HG03135 (cell line): ENCODE data around the gene DYNLT1.
A peak's percentile ranks its signal among the peaks of the same experiment; 100 is the strongest.
"Not testable (repeated sequence)": the region's sequence is repeated elsewhere in the genome, so short reads cannot be mapped to it uniquely, and the experiment has no call there.

Experiments used
- ATAC-seq: cut with Tn5 transposase; IDR thresholded peaks from one replicate; pipeline ENCODE4 v1.9.1; 2021; ENCODE audit warnings: mild to moderate bottlenecking, moderate library complexity; ENCODE audit not compliant: unreplicated experiment

DYNLT1 gene

DNA sequence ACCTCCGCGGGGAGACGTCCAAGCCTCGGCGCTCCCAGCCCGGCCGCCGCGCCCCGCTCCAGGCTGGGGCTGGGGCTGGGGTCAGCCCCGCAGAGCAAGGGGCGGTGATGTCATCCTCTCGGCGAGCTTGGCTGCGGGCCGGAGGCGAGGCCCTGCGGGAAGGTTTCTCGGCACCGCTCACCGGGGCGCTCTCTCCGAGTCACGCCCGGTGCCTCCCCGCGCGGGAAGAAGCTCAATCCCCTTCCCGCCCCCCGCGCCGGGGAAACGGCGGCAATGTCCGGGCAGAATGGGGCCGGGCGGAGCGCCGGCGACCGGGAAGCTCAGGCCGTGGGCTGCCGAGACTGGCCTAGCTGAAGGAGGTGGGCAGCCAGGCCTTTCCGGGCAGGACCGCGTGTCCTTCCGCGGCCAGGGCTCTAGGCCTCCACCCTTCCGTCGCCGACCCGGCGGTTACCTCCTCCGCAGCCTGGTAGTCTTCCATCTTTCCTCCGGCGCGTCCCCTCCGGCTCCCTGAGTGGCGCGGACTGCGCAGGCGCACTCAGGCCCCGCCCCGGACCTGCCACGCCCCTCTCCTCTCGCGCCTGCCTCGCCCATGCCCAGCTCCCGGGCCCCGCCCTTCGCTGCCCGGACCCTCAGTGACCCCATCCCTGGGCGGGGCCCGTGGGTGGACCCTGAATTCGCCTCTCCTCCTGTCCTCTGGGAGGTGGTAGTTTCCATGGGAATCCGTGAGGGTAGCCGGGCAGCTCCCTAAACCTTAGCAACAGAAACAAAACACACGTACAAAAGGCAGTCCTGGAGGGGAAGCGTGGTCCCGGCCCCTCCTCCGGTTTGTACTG, at the start of gene DYNLT1:
DYNLT1 (minus strand) TSS at position 513 of the 833 bp plus-strand sequence; CDS start at position 478, 35 bp downstream.
- peak; percentile 44 for ATAC-seq

DNA sequence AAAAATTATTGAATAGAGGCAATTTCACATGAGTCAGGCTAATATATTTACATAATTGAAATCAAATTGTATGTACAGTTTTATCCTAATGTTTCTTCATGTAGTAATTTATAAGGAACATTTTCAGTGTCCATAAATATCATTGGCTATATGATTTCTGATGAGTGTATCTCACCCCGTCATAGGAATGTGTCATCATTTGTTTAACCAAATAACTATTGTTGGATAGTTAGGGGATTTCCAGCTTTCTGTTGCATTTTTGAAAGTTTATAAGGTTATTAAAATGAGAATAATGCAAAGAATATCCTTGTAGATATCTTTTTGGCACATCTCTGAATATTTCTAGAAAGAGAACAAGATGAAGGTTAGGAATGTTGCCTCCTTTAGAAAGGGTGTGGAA, 44.3 kb upstream of the DYNLT1 start:
- no peak for ATAC-seq

DNA sequence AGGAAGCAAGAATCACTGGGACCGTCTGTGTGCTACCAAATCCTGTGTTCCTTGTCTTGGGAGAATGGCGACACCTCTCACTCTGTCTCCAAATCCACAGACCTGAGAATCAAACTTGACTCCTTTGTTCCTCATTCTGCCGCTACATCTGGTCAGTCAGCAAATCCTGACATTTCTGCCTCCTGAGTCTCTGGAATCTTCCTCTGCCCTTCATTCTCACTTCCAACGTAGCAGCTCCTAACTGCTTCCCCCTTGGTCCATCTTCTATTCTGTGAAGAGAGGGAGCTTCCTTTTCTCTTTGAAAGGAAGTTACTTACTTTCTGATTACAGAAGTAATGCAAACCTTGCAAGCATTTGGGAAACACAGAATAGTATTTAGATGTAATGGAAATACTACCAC, 43.0 kb upstream of the DYNLT1 start:
- ATAC-seq = no peak

GRCh38 chr6:158686791-158687381, 42.3 kb upstream of the DYNLT1 start:
- peak; percentile 85 for ATAC-seq

DNA sequence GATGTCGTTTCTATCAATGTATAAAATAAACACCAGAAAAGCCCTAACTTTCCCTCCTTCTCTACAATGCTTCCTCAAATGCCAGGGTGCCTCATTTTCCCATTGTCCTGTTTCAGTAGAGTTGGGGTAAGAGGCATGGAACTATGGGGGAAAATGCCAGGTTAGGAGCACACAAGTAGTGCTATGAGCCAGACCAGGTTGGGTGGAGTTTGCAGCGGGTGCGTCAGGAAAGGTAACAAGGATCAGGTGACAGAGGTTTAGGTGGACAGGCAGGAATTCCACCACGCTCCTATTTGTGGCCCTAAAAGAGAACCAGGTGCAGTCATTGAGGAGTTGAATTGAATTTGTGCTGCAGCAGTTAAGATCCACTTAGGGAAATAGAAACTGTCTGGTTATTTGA, 41.8 kb upstream of the DYNLT1 start:
- no peak for ATAC-seq

DNA sequence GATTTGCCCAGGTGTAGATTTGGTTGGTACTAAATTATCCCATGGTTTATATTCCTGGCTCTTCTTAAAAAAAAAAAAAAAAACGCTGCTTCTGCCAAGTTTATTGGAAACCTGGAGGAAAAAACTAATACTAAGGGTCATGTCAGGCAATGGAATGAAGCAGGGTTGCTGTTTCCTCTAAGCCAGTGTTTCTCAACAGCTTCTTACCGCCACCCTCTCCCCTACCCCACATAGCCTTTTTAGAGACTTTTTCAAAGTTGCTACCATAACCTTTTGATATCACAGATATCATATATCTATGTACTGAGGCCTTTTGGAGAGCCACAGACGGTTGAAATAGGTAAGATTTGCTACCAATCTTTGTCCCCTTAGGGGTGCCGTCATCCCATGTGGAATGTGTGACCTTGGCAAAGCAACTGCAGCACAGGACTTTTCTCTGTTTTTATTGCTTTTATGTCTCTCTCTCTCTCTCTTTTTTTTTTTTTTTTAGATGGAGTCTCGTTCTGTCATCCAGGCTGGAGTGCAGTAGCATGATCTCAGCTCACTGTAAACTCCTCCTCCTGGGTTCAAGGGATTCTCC, 40.3 kb upstream of the DYNLT1 start:
- no peak for ATAC-seq

DNA sequence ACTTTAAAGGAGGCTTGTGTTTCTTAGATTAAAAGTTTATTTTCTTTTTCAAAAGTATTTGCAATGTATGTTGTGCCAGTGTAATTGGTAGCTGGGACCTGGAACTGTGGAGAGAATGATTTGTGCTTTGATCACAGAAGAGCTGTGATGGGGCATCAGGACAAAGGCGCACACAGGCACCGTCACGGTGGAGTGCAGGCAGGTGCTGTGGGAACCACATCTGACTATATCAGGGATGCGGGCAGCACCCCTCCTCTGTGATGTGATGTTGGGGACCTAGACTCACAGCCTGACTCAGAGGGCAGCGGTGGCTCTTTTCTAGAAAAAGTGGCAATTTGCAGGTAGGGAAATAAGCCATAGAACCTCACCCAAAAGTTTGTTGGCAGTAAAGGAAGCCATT, 39.8 kb upstream of the DYNLT1 start:
- ATAC-seq = no peak

DNA sequence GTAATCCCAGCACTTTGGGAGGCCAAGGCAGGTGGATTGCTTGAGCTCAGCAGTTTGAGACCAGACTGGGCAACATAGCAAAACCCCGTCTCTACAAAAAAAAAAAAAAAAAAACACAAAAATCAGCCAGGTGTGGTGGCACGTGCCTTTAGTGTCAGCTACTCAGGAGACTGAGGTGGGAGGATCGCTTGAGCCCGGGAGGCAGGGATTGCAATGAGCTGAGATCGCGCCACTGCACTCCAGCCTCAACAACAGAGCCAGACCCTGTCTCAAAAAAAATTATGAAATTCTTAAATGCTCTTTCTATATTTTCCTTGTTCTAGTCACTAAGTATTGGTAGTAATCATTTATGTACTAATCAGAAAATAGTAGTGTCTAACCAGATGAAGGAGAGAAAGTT, 35.9 kb upstream of the DYNLT1 start:
- ATAC-seq = no peak

- no peak for ATAC-seq
Observed at GRCh38 chr6:158680015-158680414, 35.5 kb upstream of the DYNLT1 start.

- ATAC-seq = no peak
Observed at GRCh38 chr6:158677906-158678578, 33.5 kb upstream of the DYNLT1 start.

- not testable (repeated sequence) for ATAC-seq
Observed at GRCh38 chr6:158677094-158677493, 32.6 kb upstream of the DYNLT1 start.

DNA sequence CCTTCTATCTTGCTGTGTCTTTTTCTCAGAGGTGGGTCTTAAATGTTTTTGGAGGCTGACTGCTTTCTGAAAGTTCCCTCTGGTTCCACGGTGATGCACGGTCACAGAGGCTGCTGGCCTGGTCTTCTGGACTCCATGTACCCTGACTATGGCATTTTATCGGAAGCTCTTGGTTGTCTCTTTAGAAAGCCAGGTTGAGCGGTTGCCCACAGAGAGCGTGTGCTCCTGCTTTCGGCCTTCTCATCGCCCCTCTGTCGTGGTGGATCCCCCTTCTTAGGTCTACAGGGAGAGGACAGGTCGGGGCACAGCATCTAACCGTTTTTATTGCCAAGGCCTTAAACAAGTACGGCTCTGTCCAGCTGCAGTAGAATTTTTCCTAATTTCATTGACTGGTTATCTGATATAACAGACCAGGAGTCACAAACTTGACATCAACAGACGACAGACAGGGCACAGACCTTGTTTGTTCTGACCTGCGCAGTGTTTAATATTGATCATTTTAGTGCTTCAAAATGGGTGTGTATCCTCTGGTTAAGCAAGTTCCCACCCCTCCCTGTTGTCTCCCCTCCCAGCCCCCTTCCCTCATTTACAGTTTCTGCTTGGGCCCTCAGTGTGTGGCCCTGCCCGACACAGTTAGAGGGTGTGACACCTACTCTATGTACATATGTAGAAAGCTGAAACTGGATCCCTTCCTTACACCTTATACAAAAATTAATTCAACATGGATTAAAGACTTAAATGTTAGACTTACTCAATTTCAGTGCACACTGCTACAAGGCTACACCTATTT, 30.0 kb upstream of the DYNLT1 start:
- ATAC-seq = no peak

- no peak for ATAC-seq
Observed at GRCh38 chr6:158672726-158673125, 28.2 kb upstream of the DYNLT1 start.

DNA sequence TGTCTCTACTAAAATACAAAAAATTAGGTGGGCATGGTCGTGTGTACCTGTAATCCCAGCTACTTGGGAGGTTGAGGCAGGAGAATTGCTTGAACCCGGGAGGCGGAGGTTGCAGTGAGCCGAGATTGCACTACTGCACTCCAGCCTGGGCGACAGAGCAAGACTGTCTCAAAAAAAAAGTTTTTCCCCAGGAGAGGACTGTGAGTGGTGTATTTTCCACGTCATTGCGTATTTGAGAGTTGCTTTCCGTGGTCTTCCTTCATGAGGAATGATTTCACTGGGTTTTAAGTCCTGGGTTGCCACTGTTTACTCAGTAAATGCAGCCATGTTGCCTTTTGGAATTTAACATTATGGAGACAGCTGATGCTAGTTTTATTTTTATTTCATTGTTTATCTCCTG, 27.6 kb upstream of the DYNLT1 start:
- ATAC-seq = not testable (repeated sequence)

GRCh38 chr6:158669145-158670035, 24.8 kb upstream of the DYNLT1 start:
- no peak for ATAC-seq

DNA sequence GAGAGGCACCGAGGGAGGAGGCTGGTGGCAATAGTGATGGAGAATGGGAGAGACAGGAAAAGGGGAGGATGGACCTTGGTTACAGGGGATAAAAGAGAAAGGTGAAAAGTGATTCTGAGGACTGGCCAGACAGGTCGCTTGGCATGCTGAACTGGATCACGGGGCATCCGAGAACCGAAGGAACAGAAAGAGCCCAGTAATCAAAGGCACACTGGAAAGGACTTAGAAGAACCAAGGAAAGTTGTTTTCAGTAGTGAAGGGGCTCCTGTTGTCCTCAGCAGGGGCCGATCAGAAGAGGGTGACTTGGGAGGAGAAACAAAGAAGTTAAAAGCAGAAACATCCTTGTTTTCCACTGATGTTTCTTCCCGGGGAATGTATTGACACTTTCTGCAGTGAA, 24.2 kb upstream of the DYNLT1 start:
- ATAC-seq = no peak

DNA sequence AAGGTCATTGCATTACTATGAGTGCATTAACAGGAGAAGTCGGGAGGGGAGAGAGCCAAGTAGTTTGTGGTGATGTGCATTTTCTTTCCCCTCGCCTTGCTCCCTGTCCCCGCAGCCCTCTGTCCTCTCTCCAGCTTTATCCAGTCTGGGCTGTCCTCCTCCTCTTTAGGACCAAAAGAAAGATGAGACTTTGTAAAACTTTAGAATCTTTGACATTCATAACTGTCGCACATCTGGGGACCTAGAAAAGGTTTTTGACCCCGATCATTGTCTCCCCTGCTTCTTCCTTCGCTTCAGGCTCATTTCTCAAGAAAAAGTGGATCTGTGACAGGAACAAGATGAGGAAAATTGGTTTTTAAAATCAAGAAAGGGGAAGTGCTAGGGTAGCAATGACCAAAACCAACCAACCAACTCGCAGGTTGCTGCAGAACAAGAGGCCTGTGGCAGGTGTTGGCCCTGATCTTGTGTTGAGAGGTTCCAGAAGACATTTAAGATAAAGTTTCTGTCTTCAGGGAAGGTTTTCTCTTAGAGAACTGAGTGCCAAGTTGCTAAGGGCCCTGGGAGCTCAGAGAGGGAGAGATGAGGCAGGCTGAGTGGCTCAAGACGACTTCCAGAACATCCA, 22.9 kb upstream of the DYNLT1 start:
- no peak for ATAC-seq

DNA sequence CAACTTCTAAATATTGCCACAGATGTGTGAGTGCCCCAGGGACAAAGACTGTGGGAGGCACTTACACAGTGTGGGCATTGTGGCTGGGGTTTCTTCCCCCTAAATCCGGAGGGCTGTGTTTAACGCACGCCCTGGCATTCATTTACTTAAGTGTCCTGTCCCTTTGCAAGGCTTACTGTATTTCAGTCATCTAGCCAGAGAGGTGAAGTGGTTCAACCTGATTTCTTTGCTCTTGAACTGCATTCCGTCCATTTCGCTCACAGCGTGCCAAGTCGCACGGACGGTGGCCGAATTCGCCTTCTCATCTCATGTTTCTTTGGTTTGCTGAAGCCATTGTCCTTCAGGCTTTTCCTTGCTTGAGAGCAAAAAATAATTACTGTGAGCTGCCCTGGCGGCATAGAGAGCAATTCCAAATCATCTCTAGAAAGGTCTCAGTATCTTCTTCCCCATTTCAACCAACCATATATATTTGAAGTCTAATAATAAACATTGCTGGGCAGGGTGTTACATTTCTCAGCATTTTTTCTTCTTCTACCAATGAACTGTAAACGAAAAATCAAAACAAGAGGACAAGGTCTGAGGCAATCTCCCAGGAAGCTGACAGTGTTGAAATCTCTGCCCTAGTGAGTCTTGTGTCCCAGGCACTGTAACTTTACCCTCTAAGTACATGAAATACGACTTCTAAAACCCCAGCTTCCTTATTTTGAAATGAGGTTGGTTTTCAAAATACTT, 22.3 kb upstream of the DYNLT1 start:
- ATAC-seq = no peak

- ATAC-seq = no peak
Observed at GRCh38 chr6:158665332-158665731, 20.8 kb upstream of the DYNLT1 start.
